Amniotic stem cell (primary cell): ENCODE data around the gene ARFGAP1.

ENCODE experiments used
- DNase-seq: peaks from one replicate; lab custom pipeline; 2025; lab: John Stamatoyannopoulos, UW

ARFGAP1 gene

DNA sequence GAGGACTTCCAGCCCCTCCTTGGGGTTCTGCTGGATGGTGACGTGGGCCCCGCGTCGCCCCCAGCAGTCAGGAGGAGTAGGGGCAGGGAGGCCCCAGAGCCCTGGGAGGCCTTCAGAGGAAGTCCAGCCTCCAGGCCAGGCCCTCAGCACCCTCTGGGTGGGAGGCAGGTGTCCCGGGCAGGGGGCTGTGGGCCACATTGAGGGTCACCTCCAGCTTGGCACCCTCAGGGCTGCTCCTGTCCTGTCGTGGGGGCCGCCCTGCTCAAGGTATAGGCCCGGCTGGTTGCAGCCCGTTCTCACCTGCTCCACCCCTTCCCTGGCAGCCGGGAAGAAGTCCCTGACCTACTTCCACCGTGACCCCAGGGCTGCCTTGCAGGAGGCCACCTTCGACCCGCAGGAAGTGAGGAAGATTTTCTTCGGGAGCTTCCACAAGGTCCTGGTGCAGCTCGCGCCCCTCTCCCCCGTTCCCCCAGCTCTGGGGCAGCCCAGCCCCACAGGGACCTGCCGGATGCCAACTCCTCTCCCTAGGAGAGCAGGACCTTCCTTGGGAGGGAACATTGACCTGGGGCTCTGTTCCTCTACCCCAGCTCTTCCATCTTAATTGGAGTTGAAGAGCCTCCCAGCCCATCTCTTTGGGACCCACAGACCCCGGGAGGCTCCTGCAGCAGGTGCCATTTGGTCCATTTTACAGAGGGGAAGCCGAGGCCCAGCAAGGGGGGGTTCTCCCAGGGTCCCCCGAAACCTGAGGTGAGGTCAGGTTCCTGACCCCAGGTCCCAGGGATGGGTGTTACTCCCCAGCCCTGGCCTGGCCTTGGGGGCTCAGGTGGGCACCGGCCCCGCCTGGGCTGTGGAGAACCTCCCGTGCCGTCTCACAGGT lies 46.8 kb downstream of the ARFGAP1 start:
- no peak for DNase-seq

DNA sequence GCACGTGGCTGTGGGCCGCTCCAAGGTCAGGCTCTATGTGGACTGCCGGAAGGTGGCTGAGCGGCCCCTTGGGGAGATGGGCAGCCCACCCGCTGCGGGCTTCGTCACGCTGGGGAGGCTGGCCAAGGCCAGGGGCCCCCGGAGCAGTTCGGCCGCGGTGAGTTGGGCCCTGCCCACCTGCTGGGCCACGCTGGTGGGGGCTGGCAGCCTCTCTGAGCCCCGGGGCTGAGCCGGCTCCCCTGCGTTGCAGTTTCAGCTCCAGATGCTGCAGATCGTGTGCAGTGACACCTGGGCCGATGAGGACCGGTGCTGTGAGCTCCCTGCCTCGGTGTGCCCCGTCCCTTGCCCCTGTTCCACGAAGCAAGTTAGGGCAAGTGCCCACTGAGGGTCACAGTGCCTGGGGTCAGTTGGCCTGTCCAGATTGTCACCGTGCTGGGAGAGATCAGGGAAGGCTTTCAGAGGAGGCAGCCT lies 47.5 kb downstream of the ARFGAP1 start:
- no peak for DNase-seq

DNA sequence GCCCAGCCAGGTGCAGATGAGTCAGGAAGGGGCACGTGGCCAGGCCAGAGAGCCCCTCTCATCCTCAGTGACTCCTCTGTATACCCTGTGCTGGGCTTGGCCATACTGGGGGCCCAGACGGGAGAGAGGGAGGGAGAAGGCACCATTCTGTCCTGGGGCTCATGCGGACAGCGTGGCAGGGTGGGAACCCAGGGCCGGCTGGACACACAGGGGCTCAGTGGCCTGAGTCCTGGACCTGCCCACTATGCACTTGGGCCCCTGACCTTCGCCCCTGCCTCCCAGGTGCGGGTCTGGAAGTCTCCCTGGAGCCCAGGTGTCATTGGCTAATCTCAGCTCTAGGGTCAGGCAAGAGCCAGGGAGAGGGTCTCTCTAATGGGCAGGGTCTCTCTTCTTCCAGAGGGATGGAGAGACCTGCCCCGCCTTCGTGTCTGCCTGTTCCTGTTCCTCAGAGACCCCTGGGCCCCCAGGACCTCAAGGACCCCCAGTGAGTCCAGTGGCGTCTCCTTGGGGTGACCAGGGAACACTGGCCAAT lies 48.1 kb downstream of the ARFGAP1 start:
- no peak for DNase-seq

DNA sequence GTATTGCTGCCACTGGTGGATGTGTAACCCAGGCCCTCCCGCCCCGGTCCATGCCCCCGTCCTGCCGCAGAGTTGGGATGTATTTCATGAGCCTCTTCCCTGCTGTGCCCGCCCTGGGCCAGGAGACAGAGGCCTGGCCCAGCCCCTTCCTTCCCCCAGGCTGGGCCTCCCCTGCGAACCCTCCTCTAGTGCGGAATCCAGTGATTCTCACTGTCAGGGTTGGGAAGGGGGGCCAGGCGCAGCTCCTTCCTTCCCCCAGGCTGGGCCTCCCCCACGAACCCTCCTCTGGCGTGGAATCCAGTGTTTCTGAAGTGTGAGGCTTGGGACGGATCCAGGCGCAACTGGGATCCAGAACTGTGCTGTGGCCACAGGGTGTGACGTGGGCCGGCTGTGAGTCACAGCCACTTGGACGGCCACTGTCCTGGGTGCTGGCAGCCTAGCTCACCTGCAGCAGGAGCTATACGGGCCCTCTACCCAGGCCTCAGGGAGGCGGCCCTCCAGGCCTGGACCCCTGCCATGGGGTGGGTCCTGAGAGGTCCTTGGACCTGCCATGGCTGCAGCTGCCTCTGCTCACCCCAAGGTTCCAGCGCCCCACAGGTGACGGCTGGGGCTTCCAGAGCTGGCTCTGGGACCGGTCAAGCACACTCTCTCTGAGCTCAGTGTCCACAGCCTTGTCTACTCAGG lies 48.7 kb downstream of the ARFGAP1 start:
- no peak for DNase-seq

DNA sequence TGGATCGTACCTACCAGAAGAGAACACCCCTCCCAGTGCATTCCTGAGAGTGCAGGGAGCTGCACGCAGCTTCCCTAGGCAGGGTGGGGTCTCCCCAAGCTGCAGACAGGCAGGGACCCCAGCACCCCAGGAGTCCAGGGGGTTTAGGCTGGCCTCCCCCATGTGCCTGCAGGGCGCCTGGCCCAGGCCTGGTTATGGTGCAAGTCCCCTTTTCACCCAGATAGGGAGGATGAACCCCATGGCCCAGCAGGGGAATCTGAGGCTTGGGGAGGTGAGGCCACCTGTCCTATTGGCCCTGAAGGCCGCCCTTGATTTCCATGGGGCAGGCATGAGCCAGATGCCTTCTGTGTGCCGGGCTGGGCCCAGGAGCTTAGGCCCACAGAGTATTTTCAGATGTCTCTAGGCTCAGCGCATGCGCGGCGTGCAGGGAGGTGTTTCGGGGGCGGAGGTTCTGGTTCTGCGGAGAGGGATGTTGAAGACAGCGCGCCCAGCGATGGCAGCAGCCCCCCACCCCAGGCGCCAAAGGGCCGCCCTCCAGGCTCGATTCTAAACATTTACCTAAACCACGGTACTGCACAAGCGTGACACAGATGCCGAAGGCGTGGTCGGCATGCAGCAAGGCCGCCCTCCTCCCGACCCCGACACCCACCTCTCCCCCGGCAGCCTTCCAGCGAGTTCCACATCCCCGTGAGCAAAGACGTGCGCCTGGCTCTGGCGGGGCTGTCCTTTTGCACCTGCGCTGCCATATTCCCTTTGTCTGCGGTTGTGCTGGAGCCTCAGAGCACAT lies 49.7 kb downstream of the ARFGAP1 start:
- DNase-seq = no peak

DNA sequence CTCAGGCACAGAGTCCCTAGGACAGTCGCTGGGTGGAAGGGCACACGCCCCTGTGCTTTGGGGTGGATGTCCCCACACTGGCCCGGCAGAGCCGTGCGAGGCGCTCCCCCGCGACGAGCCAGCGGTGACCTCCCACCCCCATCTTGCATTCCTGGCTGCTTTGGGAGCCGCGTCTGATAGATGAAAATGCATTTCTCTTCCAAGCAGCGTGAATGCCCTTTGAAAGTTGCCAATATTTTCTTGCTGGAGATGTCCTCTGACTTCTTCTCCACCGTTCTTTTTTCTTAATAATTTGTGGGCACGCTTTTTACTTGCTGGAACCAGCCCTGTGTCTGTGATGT lies 50.3 kb downstream of the ARFGAP1 start:
- DNase-seq = no peak

DNA sequence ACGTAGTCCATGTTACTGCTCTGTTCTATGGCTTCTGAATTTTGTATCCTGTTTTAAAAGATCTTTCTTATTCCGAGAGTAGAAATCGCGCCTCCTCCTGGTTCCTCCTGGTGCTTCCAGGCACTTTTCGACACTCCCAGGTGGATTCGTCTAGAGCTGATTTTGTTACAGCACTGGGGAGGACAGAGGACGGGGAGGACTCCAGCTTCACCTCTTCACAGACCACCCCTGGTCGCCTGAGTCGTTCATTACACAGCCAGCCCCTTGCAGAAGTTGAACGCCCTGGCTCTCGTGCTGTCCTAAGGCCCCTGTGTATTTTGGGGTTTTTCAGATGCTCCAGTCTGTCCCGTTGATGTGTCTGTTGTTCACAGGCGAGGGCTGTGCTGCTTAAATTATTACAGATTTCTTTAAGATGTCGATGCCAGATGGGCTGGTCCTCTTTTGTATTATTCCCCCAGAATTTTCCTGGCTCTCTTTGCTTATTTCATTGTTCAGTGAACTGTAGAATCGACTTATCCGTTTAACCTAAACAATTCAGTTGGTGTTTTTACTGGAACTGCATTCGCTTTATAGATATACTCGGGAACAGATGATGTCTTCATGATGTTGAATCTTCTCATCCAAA lies 50.9 kb downstream of the ARFGAP1 start:
- no peak for DNase-seq

DNA sequence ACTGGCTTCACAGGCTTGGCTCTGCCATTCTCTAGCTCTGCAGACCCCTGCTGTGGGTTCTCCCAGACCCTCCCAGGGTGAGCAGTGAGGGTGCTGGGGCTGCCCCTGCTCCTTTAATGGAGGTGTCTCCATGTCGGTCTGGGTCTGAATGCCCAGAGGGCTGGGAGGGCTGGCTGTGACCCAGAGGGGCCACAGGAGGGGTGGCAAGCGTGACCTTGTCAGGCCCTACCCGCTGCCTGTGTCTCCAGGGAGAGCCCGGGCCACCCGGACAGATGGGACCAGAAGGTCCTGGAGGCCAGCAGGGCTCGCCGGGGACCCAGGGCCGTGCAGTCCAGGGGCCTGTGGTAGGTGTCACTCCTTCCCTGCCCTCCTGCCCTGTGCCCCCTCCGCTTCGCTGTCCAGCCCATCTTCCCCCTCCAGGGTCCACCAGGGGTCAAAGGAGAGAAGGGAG lies 52.4 kb downstream of the ARFGAP1 start:
- no peak for DNase-seq

DNA sequence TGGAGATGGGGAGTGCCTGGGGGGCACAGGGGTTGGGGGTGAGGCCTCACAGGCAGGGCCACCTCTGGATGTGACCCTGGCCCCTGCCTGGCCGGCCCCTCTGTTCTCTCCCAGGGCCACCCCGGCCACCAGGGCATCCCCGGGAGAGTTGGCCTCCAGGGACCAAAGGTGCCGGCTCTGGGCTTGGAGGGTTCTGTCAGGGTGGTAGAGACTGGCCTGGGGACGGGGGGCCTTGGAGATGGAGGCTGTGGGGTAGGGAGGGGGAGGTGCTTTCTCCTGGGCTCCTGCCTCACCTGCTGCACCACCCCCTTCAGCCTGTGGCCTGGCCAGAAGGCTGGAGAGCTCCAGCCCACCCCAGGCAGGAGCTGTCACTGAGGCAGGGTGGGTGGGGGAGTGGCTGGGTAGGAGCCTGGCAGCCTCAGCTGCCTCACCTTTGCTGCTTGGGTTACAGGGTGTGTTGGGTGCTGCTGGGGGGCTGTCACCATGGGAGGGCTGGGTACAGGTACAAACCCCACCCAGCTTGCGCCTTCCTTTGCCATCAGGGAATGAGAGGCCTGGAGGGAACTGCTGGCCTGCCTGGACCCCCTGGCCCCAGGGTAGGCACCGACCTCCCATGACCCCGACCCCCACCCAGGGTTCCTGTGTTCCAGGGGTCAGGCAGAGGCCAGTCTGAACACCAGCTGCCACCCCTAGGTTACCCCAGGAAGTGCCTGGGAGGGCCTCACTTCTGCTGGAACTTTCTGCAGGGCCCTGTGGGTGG lies 53.1 kb downstream of the ARFGAP1 start:
- DNase-seq = no peak

DNA sequence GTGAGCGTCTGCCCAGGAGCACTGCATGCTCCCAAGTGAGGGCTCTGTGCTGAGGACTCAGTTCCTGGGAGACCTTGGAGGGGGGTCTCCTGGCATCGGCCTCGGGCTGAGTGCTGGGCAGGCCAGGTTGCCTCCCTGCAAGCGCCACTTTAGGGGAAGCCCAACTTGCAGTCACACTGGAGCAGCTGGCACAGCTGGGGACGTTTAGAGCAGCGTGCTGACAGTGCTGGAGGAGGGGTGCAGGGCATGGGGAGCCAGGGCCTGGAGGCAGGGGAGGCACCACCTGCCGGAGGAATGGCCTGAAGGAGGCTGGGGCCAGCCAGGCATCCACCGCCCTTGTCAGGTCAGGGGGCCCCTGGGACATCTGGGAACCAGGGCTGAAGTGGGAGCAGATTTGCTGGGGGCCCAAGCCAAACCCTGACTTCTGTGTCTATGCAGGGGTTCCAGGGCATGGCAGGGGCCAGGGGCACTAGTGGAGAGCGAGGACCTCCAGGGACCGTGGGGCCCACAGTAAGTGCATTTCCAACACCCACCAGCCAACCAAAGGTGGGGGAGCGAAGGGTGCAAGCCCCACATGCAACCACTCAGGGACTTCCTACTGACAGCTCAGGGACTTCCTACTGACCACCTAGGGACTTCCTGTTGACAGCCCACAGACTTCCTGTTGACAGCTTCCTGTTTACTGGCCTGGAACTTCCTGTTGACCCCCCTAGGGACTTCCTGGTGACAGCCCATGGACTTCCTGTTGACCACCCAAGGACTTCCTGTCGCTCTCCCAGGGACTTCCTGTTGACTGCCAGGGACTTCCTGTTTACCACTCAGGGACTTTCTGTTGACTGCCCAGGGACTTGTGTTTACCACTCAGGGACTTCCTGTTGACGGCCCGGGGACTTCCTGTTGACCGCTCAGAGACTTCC lies 54.0 kb downstream of the ARFGAP1 start:
- DNase-seq = no peak

DNA sequence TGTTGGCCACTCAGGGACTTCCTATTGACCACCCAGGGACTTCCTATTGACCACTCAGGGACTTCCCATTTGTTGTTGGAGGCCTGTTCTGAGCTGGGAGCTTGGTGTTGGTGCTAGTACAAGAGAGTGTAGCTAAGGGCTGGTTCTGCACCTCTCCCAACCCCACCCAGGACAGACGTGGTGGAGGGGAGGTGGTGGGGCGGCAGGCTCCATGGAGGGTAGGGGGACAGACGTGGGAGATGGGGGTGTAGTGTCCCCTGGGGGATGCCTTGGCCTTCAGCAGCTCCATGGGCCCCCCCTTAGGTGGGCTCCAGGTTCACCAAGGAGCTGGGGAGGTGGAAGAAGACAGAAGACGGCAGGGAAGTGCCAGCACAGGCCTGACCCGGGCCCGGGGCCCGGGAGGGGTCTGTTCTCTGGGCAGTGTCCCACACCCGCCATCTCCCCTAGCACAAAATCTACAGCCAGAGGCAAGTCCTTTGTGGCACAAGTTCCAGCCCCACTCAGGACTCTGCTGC lies 54.7 kb downstream of the ARFGAP1 start:
- DNase-seq = no peak

DNA sequence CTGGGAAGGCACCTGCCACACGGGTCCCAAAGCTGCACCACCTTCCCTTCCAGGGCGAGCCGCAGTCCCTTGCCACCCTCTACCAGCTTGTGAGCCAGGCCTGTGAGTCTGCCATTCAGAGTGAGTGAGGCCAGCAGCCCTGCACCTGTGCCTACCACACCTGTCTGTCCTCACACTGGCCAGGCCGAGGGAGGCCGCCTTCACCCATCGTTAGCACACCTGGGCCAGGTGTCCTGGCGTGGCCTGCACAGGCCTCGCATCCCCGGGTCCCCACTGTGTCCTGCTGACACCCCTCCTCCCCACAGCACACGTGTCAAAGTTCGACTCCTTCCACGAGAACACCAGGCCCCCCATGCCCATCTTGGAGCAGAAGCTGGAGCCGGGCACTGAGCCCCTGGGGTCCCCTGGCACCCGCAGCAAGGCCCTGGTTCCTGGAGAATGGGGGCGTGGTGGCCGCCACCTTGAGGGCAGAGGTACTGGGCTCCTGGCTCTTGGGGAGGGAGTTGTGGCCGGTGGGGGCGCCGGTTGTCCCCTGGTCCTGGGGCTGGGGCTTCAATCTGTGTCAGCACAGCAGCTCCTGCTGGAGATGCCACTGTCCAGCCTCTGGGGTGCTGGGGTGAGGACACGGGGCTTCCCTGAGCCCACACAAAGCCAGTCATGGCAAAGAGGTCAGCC lies 55.5 kb downstream of the ARFGAP1 start:
- no peak for DNase-seq

DNA sequence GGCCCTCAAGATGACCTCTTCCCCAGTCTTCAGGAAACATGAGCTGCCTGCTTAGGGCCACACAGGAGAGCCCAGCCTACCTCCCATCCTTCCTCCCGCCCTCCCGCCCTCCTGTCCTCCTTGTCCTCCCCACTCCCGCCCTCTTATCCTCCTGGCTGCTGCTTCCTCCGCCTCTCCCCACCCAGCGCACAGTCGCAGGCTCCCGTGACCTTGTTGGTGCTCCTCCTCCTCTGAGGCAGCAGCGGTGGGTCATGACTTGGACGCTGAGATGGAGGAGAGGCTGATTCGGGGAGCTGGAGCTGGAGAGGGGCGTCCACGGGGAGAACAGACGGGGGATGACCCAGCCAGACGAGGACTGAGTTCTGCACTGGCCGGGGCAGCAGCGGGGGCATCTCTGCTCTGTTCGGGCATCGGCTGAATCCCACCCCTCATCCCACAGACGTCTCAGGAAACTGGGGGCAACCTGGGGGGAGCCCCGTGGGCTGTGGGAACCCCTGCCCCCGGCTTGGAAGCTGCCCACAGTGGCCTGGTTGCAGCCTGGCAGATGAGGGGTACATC lies 56.2 kb downstream of the ARFGAP1 start:
- DNase-seq = no peak

DNA sequence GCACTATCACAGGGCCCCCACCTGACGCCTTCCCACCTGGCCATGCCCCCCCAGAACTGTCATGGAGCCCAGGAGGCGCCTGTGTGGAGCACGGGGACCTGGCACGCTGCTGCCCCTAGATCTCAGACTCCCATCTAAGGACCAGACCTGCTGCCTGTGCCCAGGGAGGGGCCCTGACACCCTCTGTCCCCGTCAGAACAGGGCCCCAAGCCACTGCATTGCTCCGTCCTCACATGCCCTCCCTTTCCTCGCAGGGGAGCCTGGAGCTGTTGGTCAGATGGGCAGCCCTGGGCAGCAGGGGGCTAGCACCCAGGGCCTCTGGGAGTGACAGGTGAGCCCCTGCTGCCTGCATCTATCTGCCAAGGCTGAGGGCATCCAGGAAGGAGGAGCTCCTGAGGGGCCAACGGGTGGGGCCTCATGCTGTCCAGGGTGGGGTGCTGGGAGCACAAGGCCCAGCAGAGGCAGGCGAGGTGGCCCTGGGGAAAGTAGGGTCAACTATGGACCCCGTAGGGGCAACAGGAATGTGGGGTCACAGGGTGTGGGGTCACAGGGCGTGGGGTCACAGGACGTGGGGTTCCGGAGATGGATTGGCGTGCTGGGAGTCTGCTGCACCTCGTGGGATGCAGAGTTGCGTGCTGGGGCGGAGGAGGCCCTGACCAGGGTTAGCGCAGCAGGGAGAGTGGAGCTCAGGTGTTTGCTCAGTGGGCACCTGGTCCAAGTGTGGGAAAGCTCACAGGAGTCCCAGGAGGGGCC lies 56.9 kb downstream of the ARFGAP1 start:
- DNase-seq = no peak

DNA sequence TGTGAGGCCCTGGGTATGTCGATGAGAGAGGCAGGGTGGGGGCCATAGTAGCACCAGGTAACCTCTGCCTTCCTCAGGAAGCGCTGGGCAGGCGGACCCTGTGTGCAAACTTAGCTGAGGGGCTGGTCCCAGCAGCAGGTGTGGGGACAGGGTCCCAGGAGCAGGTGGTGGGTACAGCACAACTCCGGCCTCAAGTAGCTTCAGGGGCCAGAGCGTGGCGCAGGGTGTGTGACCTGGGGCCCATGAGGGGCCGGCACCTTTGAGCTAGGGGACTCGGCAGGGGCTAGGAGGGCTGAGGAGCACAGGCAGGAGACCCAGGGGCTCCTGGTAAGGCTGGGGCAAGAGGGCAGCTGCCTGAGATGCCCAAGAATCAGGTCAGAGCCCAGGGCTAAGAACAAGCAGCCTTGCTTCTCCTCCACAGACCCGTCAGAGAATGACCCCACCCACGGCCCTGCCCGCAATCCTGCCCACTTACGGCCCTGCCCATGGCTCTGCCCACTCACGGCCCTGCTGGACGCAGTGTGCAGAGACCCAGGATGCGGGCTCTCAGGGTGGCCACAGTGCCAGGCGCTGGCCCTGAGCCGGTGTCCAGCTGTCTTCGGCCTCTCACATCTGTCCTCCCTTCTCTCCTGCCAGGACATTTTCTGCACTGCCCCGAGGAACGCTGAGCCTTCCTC lies 57.6 kb downstream of the ARFGAP1 start:
- DNase-seq = no peak

DNA sequence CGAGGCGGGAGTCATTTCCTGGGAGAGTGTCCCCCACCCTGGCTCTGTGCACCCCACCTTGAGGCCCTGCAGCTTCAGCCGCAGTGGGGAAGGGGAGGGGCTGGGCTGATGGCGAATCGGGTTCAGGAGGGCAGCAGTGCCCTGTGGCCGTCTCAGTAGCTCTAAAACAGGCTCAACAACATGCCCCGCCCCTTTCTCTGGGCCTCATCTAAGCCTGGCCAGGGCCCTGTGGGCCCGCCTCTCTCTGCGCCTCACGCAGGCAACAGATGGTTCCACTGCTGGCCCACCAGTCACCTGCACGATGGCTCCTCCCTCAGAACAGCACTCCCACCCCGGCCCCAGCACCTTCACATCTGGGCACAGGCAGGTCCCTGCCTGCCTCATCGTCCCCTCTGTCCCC lies 58.3 kb downstream of the ARFGAP1 start:
- no peak for DNase-seq

DNA sequence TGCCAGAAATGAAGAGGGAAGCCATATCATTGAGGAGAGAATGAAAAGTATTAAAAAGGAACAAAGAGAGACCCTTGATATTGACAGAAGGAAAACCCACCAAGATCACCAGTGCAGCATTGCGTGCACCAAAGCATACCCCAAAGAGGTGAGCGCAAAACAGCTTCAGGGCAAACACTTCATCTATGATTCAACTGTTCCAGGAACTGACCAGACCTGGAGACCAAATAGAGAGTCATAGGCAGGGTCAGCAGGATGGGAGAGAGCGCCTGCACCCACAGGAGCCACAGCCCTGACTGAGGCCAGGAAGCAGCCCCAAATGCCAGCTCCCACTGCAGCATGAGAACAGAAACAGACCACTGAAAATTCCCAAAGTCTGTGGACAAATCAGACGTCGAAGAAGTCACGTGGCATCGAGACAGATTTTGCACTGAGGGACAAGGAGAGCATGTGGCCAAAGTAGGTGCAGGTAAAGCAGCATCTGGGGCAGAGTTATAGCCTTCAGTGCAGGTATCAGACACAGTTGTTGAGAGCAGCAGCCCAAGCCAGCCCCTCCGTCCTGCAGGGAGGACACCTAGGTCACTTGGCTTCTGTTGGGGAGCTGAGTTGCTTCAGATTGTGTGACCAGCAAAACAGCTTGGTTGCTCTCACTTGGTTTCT lies 59.3 kb downstream of the ARFGAP1 start:
- DNase-seq = no peak
